GM18498 (cell line): ENCODE results near the gene KRT26.
"Not testable (repeated sequence)": the region's sequence is repeated elsewhere in the genome, so short reads cannot be mapped to it uniquely, and the experiment has no call there.

ENCODE experiments used
- ATAC-seq: cut with Tn5 transposase; IDR thresholded peaks from one replicate; pipeline ENCODE4 v1.9.1; 2021; ENCODE audit warnings: mild to moderate bottlenecking, moderate library complexity; ENCODE audit not compliant: unreplicated experiment

The KRT26 gene

GRCh38 chr17:40772101-40772500, at the start of gene KRT26:
TSS of gene KRT26 (minus strand) at chr17:40772201. CDS start at chr17:40772113, 88 bp downstream.
- ATAC-seq: no peak

- no peak for ATAC-seq
These were observed 49.5 kb upstream of the KRT26 start for GRCh38 chr17:40821536-40821935.

- no peak for ATAC-seq
These were observed 48.3 kb upstream of the KRT26 start for GRCh38 chr17:40820228-40820838.

- ATAC-seq: no peak
These were observed 47.6 kb upstream of the KRT26 start for GRCh38 chr17:40819528-40820125.

GRCh38 chr17:40818733-40819527, 46.9 kb upstream of the KRT26 start:
- ATAC-seq: peak; percentile 88

GRCh38 chr17:40818343-40818732, 46.3 kb upstream of the KRT26 start:
- no peak for ATAC-seq

GRCh38 chr17:40817103-40817682, 45.2 kb upstream of the KRT26 start:
- ATAC-seq: no peak

GRCh38 chr17:40816569-40816968, 44.6 kb upstream of the KRT26 start:
- no peak for ATAC-seq

GRCh38 chr17:40815381-40815780, 43.4 kb upstream of the KRT26 start:
- ATAC-seq: no peak

GRCh38 chr17:40814657-40815056, 42.7 kb upstream of the KRT26 start:
- not testable (repeated sequence) for ATAC-seq

GRCh38 chr17:40813804-40814203, 41.8 kb upstream of the KRT26 start:
- no peak for ATAC-seq

GRCh38 chr17:40812639-40813038, 40.6 kb upstream of the KRT26 start:
- ATAC-seq: no peak

GRCh38 chr17:40810494-40810893, 38.5 kb upstream of the KRT26 start:
- no peak for ATAC-seq

GRCh38 chr17:40809721-40810421, 37.9 kb upstream of the KRT26 start:
- no peak for ATAC-seq

- no peak for ATAC-seq
These were observed 34.1 kb upstream of the KRT26 start for GRCh38 chr17:40806131-40806530.

GRCh38 chr17:40803617-40804082, 31.6 kb upstream of the KRT26 start:
- no peak for ATAC-seq

GRCh38 chr17:40801157-40801556, 29.2 kb upstream of the KRT26 start:
- no peak for ATAC-seq

GRCh38 chr17:40800381-40800780, 28.4 kb upstream of the KRT26 start:
- ATAC-seq: no peak

- no peak for ATAC-seq
These were observed 27.9 kb upstream of the KRT26 start, which contains the start of gene KRT28 for GRCh38 chr17:40799859-40800258. TSS of gene KRT28 (minus strand) at chr17:40799959. CDS start at chr17:40799893, 66 bp downstream.

- ATAC-seq: no peak
These were observed 24.8 kb upstream of the KRT26 start for GRCh38 chr17:40796846-40797245.
